Measurements from ENCODE around the gene MAP1LC3B.

Gene MAP1LC3B

DNA sequence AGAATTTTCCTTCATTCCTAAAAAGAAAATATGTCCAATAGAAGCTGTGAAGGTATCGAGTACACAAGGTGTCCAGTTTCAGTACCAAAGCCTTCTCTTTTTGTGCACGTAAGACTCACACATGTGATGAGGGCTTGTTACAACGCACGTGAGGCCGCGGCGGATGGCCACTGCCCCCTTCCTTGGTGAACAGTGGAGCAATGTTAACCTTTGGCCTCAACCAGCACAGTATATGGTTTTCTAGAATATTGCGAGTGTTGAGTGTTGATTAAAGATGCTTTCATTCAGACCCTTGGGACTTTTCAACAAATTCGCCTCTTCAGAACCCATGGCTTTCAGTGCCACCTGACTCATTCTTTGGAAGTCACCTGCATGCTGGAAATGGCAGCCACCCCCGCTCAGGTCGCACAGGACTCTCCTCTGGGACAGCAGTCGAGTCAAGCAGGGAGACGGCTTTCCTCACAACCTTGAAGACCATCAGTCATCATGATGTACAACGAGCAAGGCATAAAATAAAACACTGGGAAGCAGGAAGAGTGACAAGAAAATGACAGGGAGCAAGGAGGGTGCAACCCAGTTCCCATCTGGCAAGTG lies 14.5 kb downstream of the MAP1LC3B start:
- no peaks in the 10 kb centered on the region for H3K79me2 ChIP-seq (ENCODE audit: insufficient read depth, low read length)
- no peak overlapping the region for H3K4me3 ChIP-seq (ENCODE audit: low read length, poor library complexity, severe bottlenecking)
- H4K20me1 ChIP-seq (ENCODE audit: insufficient read depth, low read length, poor library complexity, severe bottlenecking): no peaks in the 10 kb centered on the region
- no peak overlapping the region for H2AFZ ChIP-seq (ENCODE audit: low read length)
- no peaks in the 10 kb centered on the region for H3F3A ChIP-seq (ENCODE audit: low read depth)
- TF ChIP-seq, protein P1, sequence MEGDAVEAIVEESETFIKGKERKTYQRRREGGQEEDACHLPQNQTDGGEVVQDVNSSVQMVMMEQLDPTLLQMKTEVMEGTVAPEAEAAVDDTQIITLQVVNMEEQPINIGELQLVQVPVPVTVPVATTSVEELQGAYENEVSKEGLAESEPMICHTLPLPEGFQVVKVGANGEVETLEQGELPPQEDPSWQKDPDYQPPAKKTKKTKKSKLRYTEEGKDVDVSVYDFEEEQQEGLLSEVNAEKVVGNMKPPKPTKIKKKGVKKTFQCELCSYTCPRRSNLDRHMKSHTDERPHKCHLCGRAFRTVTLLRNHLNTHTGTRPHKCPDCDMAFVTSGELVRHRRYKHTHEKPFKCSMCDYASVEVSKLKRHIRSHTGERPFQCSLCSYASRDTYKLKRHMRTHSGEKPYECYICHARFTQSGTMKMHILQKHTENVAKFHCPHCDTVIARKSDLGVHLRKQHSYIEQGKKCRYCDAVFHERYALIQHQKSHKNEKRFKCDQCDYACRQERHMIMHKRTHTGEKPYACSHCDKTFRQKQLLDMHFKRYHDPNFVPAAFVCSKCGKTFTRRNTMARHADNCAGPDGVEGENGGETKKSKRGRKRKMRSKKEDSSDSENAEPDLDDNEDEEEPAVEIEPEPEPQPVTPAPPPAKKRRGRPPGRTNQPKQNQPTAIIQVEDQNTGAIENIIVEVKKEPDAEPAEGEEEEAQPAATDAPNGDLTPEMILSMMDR (conservative IDR thresholded peaks at IDR 0.05; ENCODE audit: low read length): no peak
- no peak for TF ChIP-seq EZH2phosphoT487 (IDR thresholded peaks at IDR 0.05; ENCODE audit: borderline replicate concordance)
- no peaks in the 10 kb centered on the region for H3K27me3 ChIP-seq (ENCODE audit: insufficient read depth, low read length, poor library complexity, severe bottlenecking)
- H3K4me1 ChIP-seq (ENCODE audit: insufficient read depth, low read length, poor library complexity, severe bottlenecking): no peaks in the 10 kb centered on the region
- H3K4me2 ChIP-seq (ENCODE audit: low read depth, low read length, poor library complexity, severe bottlenecking): no peak overlapping the region
- no peaks in the 10 kb centered on the region for H3K9me2 ChIP-seq (replicated peaks; ENCODE audit: low read depth, low read length)
- H3K9ac ChIP-seq (ENCODE audit: low read depth, low read length, poor library complexity, severe bottlenecking): no peak overlapping the region
- H3K9me3 ChIP-seq (ENCODE audit: insufficient read depth, low read depth, low read length): no peaks in the 10 kb centered on the region
- peaks cover 23% of the 10 kb centered on the region; the same call in 1 of the 2 replicates for H3K36me3 ChIP-seq (ENCODE audit: insufficient read depth, low read length)

DNA sequence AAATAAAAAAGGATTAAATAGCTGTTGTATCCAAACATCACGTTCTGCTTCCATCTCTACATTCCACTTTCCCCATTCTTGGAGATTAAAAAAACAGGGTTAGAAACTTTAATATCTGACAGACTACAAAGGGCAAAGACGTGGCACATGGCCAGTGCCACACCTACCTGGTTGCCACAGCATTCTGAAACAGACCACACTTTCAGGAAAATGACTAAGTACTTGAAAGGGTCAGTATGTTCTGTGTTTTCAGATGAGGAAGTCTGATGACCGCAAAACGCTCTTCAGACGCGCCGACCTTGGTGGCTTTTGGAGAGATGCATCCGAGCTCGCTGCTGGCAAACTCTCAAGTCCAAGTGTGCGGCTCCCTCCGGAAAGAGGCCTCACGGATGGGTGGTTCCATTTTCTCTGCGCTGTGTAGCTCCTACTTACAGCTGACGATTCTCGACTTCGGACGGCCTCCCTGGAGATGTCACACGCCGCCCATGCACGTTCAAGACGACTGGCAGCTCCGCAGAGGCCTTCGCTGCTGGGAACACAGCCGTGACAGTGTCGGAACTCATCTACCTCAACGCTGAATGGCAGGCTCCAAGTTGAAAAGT lies 15.5 kb downstream of the MAP1LC3B start:
- Histone ChIP-seq H3K79me2 (ENCODE audit: insufficient read depth, low read length) (no peaks in the 10 kb centered on the region), H3K9ac (ENCODE audit: low read depth, low read length, poor library complexity, severe bottlenecking) (no peak overlapping the region), H3K27me3 (ENCODE audit: insufficient read depth, low read length, poor library complexity, severe bottlenecking) (no peaks in the 10 kb centered on the region), H2AFZ (ENCODE audit: low read length) (no peak overlapping the region), H3K4me1 (ENCODE audit: insufficient read depth, low read length, poor library complexity, severe bottlenecking) (no peaks in the 10 kb centered on the region), H3K9me3 (ENCODE audit: insufficient read depth, low read depth, low read length) (no peaks in the 10 kb centered on the region), H4K20me1 (ENCODE audit: insufficient read depth, low read length, poor library complexity, severe bottlenecking) (no peaks in the 10 kb centered on the region), H3K9me2 (replicated peaks; ENCODE audit: low read depth, low read length) (no peaks in the 10 kb centered on the region), H3F3A (ENCODE audit: low read depth) (no peaks in the 10 kb centered on the region), H3K36me3 (ENCODE audit: insufficient read depth, low read length) (peaks cover 20% of the 10 kb centered on the region; the same call in 1 of the 2 replicates), H3K4me3 (ENCODE audit: low read length, poor library complexity, severe bottlenecking) (no peak overlapping the region), H3K4me2 (ENCODE audit: low read depth, low read length, poor library complexity, severe bottlenecking) (no peak overlapping the region)
- TF ChIP-seq EZH2phosphoT487 (IDR thresholded peaks at IDR 0.05; ENCODE audit: borderline replicate concordance): no peak
- TF ChIP-seq, protein P1 (conservative IDR thresholded peaks at IDR 0.05; ENCODE audit: low read length): no peak

DNA sequence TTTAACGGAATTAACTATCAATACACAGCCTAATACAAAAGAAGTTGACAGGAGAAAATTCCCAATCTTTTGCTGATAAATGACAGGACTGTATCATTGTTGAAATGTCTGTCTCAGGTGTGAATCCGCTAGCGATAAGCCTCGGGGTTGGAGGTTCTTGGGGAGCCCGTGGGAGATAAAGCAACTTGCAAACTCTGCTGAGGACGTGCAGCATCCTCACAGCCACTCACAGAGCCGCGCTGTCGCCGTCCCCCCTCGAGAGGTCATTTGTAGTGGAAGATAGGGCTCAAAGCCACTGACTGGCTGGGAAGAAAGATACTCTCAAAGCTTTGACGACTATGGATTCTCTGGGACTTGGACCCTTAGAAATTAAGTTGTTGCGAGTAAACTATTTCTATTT lies 17.0 kb downstream of the MAP1LC3B start:
- H3K27me3 ChIP-seq (ENCODE audit: insufficient read depth, low read length, poor library complexity, severe bottlenecking): no peaks in the 10 kb centered on the region
- no peaks in the 10 kb centered on the region for H3K79me2 ChIP-seq (ENCODE audit: insufficient read depth, low read length)
- no peak overlapping the region for H2AFZ ChIP-seq (ENCODE audit: low read length)
- no peaks in the 10 kb centered on the region for H3K4me1 ChIP-seq (ENCODE audit: insufficient read depth, low read length, poor library complexity, severe bottlenecking)
- no peaks in the 10 kb centered on the region for H3F3A ChIP-seq (ENCODE audit: low read depth)
- no peak overlapping the region for H3K4me2 ChIP-seq (ENCODE audit: low read depth, low read length, poor library complexity, severe bottlenecking)
- no peak overlapping the region for H3K4me3 ChIP-seq (ENCODE audit: low read length, poor library complexity, severe bottlenecking)
- H4K20me1 ChIP-seq (ENCODE audit: insufficient read depth, low read length, poor library complexity, severe bottlenecking): no peaks in the 10 kb centered on the region
- H3K9me3 ChIP-seq (ENCODE audit: insufficient read depth, low read depth, low read length): no peaks in the 10 kb centered on the region
- peaks cover 6% of the 10 kb centered on the region; the same call in 1 of the 2 replicates for H3K36me3 ChIP-seq (ENCODE audit: insufficient read depth, low read length)
- no peak for TF ChIP-seq EZH2phosphoT487 (IDR thresholded peaks at IDR 0.05; ENCODE audit: borderline replicate concordance)
- TF ChIP-seq, protein P1 (conservative IDR thresholded peaks at IDR 0.05; ENCODE audit: low read length): no peak
- H3K9me2 ChIP-seq (replicated peaks; ENCODE audit: low read depth, low read length): no peaks in the 10 kb centered on the region
- H3K9ac ChIP-seq (ENCODE audit: low read depth, low read length, poor library complexity, severe bottlenecking): no peak overlapping the region

Data from Loucy (cell line).